Neural cell (in vitro differentiated cells): ENCODE data around the gene CYSRT1.

Experiments used
- CTCF ChIP-seq: fragments of 450-650 bp; IDR thresholded peaks from 2 replicates; pipeline ENCODE4 v1.5.1; 2014; ENCODE audit warnings: antibody characterized with exemption, mild to moderate bottlenecking, moderate library complexity; ENCODE audit not compliant: poor library complexity, severe bottlenecking
- EP300 ChIP-seq: fragments of 450-650 bp; conservative IDR thresholded peaks from 2 replicates; pipeline ENCODE4 v1.6.1; 2014; ENCODE audit warnings: antibody characterized with exemption, mild to moderate bottlenecking, moderate library complexity; ENCODE audit not compliant: poor library complexity, severe bottlenecking
- EZH2 ChIP-seq: fragments of 200-600, 300-800 bp; shearing (Covaris generic), sonication (generic); IDR thresholded peaks from 2 replicates; pipeline ENCODE4 v1.6.1; 2014; ENCODE audit warnings: antibody characterized with exemption, low read length, borderline replicate concordance, mild to moderate bottlenecking; ENCODE audit not compliant: insufficient read depth, poor library complexity, severe bottlenecking
- MXI1 ChIP-seq: fragments of 450-650 bp; conservative IDR thresholded peaks from 2 replicates; pipeline ENCODE4 v1.6.1; 2014; ENCODE audit warnings: antibody characterized with exemption, mild to moderate bottlenecking; ENCODE audit not compliant: poor library complexity, severe bottlenecking
- POLR2AphosphoS5 ChIP-seq: IDR thresholded peaks from 2 replicates; pipeline ENCODE4 v1.6.1; 2012
- RAD21 ChIP-seq: fragments of 450-650 bp; conservative IDR thresholded peaks from 2 replicates; pipeline ENCODE4 v1.6.1; 2014; ENCODE audit warnings: antibody characterized with exemption, mild to moderate bottlenecking, moderate library complexity
- REST ChIP-seq: IDR thresholded peaks from 2 replicates; pipeline ENCODE4 v1.6.1; 2012; ENCODE audit warnings: borderline replicate concordance
- SMC3 ChIP-seq: fragments of 450-650 bp; conservative IDR thresholded peaks from 2 replicates; pipeline ENCODE4 v1.6.1; 2014; ENCODE audit warnings: antibody characterized with exemption, mild to moderate bottlenecking, moderate library complexity; ENCODE audit not compliant: poor library complexity
- TAF1 ChIP-seq: IDR thresholded peaks from 2 replicates; pipeline ENCODE4 v1.6.1; 2012; ENCODE audit warnings: low read depth

- TF ChIP-seq CTCF (no peak), POLR2AphosphoS5 (no peak), TAF1 (no peak), REST (no peak), EZH2 (no peak), SMC3 (no peak), EP300 (no peak), RAD21 (no peak), MXI1 (no peak)
Observed at GRCh38 chr9:137242269-137243203, 17.6 kb downstream of the CYSRT1 start.
